ENCODE data around the gene TMEM38B.
"Not testable (repeated sequence)": the region's sequence is repeated elsewhere in the genome, so short reads cannot be mapped to it uniquely, and the experiment has no call there.

DNA sequence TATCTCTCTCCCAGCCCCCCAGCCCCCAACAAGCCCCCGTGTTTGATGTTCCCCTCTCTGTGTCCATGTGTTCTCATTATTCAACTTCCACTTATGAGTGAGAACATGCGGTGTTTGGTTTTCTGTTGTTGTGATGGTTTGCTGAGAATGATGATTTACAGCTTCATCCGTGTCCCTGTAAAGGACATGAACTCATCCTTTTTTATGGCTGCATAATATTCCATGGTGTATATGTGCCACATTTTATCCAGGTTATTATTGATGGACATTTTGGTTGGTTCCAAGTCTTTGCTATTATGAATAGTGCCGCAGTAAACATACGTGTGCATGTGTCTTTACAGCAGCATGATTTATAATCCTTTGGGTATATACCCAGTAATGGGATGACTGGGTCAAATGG lies 33.9 kb downstream of the TMEM38B start:
- not testable (repeated sequence) for TF ChIP-seq YY1 (IDR thresholded peaks at IDR 0.05; ENCODE audit: insufficient read depth, insufficient read length); SUZ12 (IDR thresholded peaks at IDR 0.05; ENCODE audit: extremely low read depth, insufficient read depth, insufficient read length)

Data from NT2/D1 (cell line).